Measurements from ENCODE around the gene ZBTB7C.

ZBTB7C gene

DNA sequence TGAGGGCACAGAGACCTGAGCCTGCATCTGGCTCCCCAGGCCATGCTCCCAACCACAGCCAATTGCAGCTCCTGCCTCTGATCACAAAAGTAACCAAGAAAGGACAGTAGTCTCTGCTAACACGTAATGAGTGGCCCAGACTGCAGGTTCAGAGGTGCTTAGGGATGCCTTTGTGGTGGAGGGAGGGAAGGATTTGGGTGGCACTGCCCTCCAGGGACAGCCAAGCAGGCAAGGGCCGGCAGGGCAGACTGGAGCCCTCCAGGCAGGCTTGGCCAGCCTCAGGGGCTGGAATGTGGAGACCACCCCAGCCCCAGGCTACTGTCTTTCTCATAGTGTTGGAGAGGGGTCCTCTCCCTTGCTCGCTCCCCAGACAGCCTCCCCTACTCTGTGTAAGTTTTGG is 364.2 kb downstream of the ZBTB7C start:
- no peak for DNase-seq

DNA sequence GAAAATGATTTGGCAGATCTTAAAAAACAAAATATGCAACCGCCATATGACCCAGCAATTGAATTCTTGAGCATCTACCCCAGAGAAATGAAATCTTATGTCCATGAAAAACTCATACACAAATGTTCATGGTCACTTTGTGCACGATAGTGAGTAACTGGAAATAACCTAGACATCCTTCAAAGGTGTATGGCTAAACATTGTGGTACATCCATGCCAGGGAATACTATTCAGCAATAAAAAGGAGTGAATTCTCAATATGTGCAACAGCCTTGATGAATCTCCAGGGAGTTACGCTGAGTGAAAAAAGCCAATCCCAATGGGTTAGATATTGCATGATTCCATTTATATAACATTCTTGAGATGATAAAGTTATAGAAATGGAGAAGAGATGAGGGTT is 366.0 kb downstream of the ZBTB7C start:
- DNase-seq, result no peak

DNA sequence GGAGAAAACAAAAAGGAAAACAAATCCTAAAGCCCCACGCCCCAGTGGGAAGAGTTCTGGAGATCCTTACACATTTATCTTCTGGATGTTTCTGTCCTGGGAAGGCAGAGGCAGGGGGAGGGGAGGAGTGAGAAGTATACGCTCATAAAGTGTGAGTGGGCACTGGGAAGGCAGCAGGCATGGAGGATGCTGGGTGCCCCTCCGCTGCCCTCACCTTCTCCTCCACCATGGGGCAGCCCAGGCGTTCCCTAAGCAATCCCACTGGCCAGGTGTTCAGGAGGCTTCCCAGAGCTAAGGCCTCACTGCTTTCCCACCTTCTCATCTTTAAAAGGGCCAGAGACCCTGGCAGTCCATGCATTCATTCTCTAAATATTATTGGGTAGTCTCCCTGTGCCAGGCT is 366.8 kb downstream of the ZBTB7C start:
- no peak for DNase-seq

DNA sequence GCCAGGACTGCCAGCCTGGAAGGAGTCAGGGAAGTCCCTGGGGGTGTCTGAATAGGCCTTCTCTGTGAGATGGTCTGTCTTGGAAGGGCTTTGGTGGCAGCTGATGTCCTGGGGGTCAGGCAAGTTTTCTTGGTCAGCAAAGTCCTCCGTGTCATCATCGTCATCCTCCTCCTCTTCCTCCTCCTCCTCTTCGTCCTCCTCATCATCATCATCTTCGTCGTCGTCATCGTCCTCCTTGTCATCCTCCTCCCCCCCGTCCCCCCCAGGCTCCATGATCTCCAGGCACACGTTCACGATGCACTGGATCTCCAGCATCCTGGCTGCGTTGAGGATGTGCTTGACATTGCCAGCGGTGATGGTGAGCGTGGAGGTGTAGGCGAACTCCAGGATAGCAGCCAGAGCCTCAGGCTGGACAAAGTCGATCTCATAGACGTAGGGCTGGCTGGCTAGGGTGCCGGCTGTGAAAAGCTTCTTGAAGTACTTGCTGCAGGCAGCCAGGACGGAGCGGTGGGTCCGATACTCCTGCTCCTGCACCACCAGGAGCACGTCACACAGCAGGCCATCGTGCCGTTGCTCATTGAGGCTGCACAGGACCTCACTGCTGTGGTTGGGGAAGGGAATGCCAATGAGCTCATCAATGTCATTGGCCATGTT is 368.6 kb downstream of the ZBTB7C start:
- no peak for DNase-seq

DNA sequence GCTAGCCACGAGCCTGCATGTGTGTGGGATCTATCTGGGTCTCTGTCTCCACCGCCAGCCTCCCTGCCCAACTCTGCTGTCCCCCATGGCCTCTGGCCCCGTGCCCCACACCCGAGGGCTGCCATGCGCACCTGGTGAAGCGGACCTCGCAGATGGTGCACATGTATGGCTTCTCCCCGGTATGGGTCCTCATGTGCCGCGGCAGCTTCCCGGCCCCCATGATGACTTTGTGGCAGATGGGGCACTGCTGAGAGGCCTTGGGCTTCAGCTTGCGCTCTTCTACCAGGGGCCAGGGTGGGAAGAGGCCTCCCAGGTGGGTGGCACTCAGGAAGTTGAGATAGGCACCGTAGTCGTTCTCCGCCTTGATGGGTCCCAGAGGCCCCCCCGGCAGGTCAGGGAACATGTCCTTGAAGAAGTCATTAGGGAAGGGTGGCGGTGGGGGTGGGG is 369.4 kb downstream of the ZBTB7C start:
- DNase-seq, result no peak

DNA sequence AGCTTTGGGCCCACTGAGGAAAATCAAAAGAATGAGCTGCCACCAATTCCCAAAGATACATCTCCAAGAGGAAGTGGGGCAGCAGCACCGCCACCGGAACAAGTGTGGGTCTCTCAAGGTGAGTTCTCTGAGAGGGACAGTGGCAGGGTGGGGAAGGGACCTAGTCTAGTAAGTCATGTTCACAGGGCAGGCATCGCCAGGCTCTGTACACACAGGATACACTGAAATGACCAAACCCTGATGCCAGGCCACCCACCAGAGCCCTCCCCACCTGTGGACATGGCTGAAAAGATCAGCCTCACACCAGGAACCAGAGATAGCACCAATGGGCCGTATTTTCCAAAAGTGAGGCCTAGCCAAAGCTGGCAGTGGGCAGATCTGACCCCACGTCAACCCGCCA is 370.5 kb downstream of the ZBTB7C start:
- no peak for DNase-seq

DNA sequence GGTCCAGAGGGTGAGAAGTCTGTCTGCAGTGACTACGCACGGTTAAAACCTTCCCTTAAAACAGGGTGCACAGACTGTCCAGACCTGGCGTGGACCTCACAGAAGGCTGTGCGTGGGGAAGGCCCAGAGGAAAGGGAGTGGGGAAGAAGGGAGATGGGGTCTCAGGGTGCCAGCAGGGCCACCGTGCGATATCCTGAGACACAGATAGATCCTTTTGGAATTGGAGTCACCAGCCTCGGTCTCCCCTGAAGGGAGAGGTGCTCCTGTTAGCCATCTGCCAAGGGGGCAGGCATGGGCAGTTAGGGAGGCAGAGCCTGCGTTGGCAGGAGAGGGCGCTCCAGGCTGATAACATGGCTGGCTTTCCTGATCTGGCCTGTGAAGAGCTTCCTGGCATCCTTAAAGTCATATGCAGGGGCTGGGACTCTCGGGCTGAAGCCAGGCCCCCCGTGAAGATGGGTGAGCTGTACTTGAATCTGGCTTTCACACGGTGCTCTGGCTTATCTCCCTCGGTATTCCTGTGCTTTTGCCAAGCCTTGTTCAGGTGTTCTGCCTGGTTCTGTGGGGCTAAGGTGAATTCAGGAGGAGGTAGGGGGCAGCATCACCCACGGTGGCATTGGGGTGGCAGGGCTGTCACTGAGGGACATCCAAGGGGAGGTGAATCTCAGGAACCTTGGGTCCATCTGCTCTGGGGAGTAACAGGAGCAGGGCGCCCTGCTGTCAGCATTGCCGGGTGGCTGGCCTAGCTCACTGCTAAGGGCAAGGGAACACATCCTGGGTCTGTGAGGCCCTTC is 371.5 kb downstream of the ZBTB7C start:
- no peak for DNase-seq

DNA sequence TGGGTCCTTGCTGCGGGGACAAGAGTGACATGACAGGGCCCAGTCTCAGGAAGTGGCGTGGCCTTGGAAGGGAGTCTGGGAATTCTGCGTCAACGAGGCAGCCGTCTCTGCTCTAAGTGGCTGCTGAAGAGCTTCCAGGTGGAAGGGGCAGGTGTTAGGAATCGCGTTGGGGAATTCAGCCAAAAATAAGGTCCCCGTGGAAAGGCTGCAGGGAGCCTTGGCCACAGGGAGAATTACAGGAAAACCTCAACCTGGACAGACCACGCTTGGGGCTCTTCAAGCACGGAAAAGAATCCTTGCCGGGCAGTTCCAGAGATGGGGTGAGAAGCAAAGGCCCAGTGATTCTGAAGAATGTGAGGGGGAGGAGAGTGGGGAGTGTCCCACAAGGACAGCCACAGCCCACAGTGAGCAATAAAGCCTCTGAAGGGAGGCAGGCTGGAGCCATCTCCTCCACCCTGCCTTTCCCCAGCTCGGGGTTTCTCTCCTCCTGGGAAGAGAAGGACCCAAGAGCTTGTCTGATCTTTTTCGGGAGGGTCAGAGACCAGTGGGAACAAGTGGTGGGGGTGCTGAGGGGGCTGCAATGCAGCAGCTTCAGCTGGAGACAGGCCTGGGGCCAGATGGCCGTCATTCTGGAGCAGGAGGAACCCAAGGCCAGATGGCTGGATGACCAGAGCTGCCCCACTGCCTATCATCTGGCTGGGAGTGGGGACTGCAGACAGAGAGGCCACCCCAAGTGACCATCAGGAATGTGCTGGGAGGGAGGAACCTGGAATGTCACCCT is 372.4 kb downstream of the ZBTB7C start:
- DNase-seq, result no peak

DNA sequence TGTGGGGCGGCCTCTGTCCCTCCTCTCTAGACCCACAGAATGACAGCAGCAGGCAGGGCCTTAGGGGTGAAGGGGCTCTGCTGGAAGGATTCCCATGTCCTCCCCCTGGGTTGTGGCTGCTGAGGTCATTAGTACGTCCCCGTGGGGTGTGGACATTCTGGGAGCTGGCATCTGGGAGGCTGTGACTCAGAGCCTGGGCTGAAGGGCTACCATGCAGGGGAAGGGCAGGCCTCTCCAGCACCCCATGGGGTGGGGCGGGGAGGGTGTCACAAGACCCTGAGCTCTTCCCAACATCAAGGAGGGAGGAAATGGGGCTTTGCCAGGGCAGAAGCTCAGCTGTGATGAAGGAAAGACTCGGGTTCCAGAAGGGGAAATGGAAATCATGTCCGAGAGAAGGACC is 373.0 kb downstream of the ZBTB7C start:
- DNase-seq, result no peak

DNA sequence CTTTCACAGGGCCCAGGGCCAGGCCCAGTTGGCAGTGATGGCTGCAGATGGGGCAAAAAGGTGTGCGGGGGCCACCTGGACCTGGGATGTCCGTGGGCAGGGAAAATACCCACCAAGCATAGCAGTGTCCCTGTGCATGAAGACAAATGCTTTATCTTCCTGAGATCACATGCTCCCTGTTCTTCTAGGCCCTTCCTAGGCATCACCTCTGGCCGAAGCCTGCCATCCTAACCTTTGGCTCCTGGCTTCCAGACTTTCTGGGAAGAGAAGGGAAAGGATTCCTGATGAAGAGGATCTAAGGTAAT is 373.7 kb downstream of the ZBTB7C start:
- DNase-seq, result no peak

DNA sequence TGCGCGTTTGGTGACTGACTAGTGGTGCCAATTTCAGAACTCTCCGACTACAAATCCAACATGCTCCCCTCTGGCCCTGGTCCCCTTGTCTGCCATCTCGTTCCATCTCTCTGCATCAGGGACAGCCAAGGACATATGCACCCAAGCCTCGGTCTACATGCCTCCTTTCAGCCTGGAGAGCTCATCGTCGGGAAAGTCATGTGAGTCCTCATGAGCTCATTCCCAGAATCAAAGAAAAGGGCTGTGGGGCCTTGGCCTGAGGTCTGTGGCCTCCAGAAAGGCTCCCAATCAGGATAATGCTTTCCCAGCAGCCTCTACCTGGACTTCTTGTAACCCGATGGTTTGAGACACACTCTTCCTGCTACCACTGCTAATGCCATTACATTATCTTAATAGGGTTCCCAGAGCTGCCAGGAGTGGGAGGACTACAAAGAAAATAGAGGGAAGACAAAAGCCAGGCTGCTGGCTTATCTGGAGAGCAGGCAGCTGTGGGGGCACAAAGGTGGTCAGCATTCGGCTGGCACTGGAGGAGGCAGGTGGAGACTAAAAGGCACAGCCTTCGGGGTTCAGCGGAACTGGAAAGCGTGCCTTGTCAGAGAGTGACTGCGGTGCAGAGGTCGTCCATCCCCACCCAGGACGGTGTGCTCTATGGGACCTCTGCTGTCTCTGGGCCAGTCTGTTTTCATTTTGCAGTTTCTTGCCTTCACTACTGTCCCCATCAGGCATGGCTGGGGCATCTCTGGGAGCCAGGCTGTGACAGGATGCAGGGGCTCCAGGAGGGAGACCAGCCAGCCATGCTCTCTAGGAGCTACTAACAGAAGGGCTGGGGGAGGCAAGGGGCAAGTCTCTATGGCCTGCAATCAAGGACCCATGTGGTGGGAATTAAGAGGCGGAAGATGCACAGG is 374.3 kb downstream of the ZBTB7C start:
- no peak for DNase-seq

DNA sequence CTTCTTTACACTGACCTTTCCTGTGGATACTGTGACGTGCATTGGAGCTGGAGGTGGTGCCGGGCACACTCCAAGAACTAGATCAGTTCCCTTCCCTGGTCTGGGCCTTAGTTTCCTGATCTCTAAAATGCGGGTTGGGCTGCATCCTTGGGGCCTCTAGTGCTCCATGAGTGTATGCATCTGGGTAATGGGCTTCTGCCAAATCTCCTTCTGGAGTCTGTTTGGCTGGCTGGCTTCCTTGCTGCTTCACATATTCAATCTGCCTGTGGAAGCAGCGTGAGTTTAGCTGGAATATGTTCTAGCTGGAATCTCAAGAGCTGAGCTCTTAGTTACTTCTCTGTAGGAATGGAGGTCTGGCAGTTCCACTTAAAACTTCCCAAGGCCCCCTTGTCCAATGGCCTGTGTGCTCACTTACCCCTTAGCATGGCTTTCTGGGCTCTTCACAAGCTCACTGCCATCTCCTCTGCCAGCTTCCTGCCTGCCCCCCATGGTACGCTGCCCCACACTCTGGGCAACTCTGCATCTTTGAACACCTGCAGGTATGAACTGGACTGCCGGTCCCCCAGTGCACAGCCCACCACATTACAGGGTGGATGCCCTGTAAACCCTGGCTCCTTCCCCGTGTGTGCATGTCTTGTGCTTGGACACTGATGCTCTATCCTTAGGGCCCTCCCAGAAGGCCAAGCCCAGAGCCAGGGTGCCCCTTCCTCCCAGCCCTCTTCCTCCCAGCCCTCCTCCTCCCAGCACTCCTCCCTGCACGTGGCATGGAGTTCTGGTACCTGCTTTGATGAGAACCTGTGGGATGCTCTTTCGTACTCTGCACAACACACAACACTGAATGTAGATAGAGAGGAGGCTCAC is 375.2 kb downstream of the ZBTB7C start:
- no peak for DNase-seq

DNA sequence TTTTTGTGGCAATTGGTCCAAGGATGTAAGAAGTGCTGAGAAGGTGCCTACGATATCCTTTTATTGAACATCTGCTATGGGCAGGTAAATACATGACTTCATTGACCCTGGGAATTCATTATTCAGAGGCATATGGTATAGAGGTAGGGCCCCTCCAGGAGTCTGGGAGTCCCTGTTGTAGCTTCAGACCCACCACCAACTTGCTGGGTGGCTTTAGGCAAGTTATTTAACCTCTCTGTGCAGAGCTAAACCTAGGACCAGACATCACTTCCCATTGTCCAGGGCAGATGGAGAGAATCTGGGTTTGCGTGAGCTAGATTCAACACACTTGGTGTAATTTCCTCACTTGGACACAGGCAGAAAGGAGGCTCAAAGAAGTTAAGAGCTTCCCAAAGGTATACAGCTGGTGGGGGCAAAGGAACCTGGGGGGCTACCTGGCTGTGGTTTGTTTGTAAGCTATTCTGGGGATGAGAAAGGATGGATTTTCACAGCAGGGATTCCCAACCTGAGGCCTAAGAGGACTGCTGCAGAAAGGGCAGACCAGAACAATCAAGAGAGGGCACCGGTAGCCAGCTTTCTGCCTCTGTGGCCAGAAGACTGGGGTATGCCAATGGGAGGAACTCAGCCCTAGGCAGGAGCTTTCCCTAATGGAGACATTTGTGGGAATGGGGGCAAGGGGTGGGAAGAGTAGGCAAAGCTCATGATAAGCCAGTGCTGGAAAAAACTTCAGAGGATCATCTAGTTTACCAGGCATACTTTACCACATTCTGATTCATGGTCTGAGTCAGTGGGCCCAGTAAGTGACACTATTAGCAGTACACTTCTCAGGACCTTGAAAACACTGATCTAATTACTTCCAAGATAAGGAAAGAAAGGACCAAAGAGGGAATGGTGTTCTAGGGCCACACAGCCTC is 376.1 kb downstream of the ZBTB7C start:
- DNase-seq, result no peak

DNA sequence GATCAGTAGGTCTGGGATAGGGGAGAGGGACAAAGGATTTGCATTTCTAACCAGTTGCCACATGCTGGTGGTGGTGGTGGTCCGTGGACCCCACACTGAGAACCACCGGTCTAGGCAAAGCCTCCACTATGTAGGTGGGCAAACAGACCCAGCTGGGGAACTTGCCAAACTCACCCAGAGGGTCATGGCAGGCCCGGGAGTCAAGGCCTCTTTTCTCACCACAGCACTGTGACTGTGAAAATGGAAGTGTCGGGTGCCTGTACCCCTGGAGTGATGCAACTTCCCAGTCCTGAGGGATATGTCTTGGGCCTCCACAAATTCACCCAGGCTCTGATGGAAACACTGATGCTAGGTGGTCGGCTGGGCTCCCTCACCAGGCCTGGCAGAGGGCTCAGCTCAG is 377.5 kb downstream of the ZBTB7C start:
- DNase-seq, result no peak

DNA sequence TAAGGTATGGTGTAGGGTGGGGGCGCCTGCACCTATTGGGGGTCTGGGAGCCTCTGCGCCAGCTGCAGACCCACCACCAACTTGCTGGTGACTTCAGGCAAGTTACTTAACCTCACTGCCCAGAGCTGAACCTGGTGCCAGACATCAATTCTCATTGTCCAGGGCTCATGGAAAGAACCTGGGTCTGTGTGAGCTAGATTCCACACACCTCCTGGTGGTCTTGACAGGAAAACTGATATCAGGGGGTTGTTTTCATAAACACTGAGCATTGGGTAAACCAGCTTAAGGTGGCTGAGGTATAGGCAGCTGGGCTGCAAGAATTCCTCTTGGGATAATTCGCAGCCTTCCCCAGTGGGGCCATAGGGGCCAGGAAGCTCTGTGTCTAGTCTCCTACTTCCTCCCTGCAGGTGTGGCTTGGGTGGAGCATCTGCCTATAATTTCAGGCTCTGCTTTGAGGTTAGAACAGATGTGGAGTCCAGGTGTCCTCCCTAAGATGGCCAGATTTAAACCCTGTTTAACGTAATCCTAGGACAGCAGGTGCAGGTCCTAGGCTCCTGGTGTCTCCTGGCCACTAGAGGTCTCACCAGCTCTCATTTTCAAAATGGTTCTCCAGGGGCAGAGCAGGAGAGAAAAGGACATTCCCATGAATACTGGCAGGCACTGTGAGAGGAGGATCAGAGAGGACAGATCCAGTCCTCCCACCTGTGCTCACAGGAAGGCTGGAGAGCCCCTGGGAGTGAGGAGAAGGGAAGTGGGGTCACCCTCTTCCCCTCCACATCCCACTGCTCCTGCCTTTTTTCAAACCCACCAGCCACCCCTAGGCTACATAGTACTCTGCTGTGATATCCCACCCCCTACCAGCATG is 378.3 kb downstream of the ZBTB7C start:
- DNase-seq, result peak; percentile 24 to 57

DNA sequence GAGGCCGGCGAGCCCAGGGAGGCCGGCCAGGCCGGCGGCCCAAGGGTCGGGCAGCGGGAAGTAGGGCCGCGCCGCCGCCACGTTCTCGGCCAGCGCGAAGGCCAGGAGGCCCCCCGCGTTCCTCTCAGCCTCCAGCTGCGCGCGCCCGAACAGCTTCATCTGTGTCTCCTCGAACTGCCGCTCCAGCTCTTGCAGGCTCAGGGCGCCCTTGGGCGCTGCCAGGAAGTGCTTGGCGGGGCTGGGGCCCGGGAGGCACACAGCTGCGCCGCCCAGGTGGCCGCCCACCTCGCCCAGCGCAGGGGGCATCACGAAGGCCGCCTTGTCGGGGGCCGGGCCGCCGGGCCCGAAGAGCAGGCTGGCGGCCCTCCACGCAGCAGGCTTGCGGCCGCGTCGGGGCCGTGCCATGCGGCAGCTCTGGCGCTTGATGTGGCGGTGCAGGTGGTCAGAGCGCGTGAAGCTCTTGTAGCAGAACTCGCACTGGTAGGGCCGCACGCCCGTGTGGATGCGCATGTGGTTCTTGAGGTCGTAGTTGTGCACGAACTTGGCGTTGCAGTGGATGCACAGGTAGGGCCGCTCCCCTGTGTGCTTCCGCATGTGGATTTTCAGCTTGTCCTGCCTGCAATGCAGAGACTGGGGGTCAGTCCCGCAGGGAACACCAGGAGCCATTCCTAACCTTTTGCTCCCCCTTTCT is 379.7 kb downstream of the ZBTB7C start:
- no peak for DNase-seq

DNA sequence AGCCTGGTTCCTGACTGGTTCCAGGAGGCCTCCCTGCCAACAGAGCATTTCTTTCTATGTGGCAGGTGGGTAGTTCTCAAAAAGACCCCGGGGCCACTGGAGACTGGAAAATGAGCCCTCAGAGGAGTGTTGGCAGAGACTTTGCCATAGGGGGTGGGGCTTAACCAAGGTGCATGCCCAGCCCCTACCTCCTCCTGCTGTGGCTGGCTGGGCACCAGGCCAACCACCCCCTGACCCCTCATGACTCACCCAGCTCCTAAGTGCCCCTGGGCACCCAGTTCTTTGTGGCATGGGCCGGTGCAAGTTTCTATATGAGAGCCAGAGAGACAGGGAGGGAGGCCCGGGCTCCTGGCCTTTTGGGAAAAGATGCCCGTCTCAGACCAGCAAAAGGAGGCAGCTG is 380.5 kb downstream of the ZBTB7C start:
- no peak for DNase-seq

DNA sequence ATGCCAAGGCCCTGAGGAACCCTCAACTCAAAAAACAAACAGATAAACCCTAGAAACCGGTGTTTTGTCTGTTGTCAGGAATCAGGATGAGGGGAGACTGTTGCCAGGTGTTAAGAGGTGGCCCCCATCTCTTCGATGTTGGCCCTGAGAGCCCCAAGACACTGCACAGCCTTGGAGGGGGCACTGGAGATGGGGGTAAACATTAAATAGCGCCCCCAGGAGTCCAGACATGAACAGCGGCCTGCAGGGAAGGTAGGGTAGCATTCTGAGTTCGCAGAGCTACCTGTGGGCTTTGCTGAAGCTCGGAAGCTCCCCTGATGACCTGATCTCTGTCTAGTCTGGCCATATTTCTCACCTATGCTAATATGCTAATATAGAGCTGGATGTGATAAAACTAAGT is 381.1 kb downstream of the ZBTB7C start:
- no peak for DNase-seq

DNA sequence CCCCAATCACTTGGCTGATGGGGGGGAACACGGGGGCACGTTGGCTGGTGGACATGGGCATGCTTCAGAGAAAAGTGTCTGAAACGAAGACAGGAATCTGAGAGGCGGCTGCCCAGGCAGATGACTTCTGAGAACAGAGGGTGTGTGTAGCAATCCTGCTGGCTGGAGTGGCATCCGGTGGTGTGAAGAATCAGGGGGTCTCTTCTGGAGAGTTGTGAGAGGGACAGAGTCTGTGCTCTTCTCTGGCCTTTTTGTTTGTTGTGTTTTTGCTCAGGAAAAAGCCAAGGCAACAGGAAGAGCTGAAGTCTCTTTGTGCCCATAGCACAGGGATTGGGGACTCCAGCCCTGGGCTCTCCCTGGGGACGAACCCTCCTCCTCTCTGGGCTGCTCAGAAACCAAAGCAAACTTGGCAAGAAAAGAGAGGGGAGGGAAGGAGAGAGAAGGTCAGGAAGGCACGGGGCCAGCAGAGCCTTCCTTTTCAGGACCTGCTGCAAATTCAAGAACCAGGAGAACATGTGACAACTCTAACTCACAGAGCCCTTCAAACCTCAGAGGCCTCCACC is 381.7 kb downstream of the ZBTB7C start:
- no peak for DNase-seq

Data from Kasumi-1 (cell line).